Astrocyte (in vitro differentiated cells and primary cell): Measurements from ENCODE around the gene LRRC17. TPM values are rescaled to one million over a fixed set of nuclear protein-coding genes. Genes with fewer than 3 reads are reported as not detected.

Source experiments
- DNase-seq: peaks from one replicate; pipeline ENCODE4 v3.0.0-alpha.2; 2010; ENCODE audit warnings: low read depth
- FAIRE-seq: peaks from 2 replicates; lab custom pipeline; 2011; peaks lifted over from hg19 to GRCh38; lab: Jason Lieb, UNC
- H2AFZ ChIP-seq: 2 replicates; pipeline ENCODE4 v1.6.0; 2012; ENCODE audit warnings: low read depth, low read length, inconsistent platforms
- H3K27ac ChIP-seq: 2 replicates; pipeline ENCODE4 v1.5.1; 2011; ENCODE audit warnings: low read depth, low read length, inconsistent platforms
- H3K27me3 ChIP-seq: 2 replicates; pipeline ENCODE4 v1.6.0; 2011; ENCODE audit warnings: low read length, inconsistent platforms; ENCODE audit not compliant: insufficient read depth
- H3K36me3 ChIP-seq: 2 replicates; pipeline ENCODE4 v1.5.1; 2011; ENCODE audit warnings: low read length, inconsistent platforms; ENCODE audit not compliant: insufficient read depth
- H3K4me1 ChIP-seq: 2 replicates; pipeline ENCODE4 v1.5.1; 2011; ENCODE audit warnings: low read length, inconsistent platforms; ENCODE audit not compliant: insufficient read depth
- H3K4me2 ChIP-seq: 2 replicates; pipeline ENCODE4 v1.6.0; 2012; ENCODE audit warnings: low read length, inconsistent platforms
- H3K4me3 ChIP-seq: 2 replicates; pipeline ENCODE4 v1.5.1; 2011; ENCODE audit warnings: low read depth, mild to moderate bottlenecking, low read length, inconsistent platforms; ENCODE audit not compliant: insufficient read depth
- H3K79me2 ChIP-seq: 2 replicates; pipeline ENCODE4 v1.6.0; 2012; ENCODE audit warnings: mild to moderate bottlenecking, low read length, inconsistent platforms; ENCODE audit not compliant: insufficient read depth
- H3K9ac ChIP-seq: 2 replicates; pipeline ENCODE4 v1.6.0; 2012; ENCODE audit warnings: mild to moderate bottlenecking, low read length, inconsistent platforms
- H3K9me3 ChIP-seq: 2 replicates; pipeline ENCODE4 v1.5.1; 2012; ENCODE audit warnings: low read depth, mild to moderate bottlenecking, low read length, inconsistent platforms; ENCODE audit not compliant: insufficient read depth
- H4K20me1 ChIP-seq: 2 replicates; pipeline ENCODE4 v1.6.0; 2012; ENCODE audit warnings: low read length, inconsistent platforms; ENCODE audit not compliant: insufficient read depth
- H3K27ac Mint-ChIP-seq: one replicate; pipeline ENCODE4 v1.8.0; 2021; ENCODE audit warnings: mild to moderate bottlenecking, mixed read lengths; ENCODE audit not compliant: unreplicated experiment
- H3K27me3 Mint-ChIP-seq: one replicate; pipeline ENCODE4 v1.8.0; 2021; ENCODE audit warnings: low read depth, mixed read lengths; ENCODE audit not compliant: unreplicated experiment
- H3K36me3 Mint-ChIP-seq: one replicate; pipeline ENCODE4 v1.8.0; 2021; ENCODE audit warnings: low read depth, mixed read lengths; ENCODE audit not compliant: unreplicated experiment
- H3K4me1 Mint-ChIP-seq: one replicate; pipeline ENCODE4 v1.8.0; 2021; ENCODE audit warnings: low read depth, mixed read lengths; ENCODE audit not compliant: unreplicated experiment
- H3K4me3 Mint-ChIP-seq: one replicate; pipeline ENCODE4 v1.8.0; 2021; ENCODE audit warnings: mild to moderate bottlenecking, moderate library complexity, mixed read lengths; ENCODE audit not compliant: unreplicated experiment
- H3K9me3 Mint-ChIP-seq: one replicate; pipeline ENCODE4 v1.8.0; 2021; ENCODE audit warnings: mild to moderate bottlenecking, mixed read lengths; ENCODE audit not compliant: unreplicated experiment
- EZH2 ChIP-seq: IDR thresholded peaks from 2 replicates; pipeline ENCODE4 v1.6.1; 2012; ENCODE audit warnings: mild to moderate bottlenecking, low read length, inconsistent platforms; ENCODE audit not compliant: insufficient read depth
- total RNA-seq: library from RNA; stranded (reverse); gene quantifications from 2 replicates; pipeline ENCODE4 v1.2.1, GENCODE V29; 2021
- TF ChIP-seq, protein P1 (sequence below): IDR thresholded peaks from 2 replicates; pipeline ENCODE4 v1.5.1; 2011; ENCODE audit warnings: low read depth, mild to moderate bottlenecking, inconsistent platforms, low read length, moderate library complexity; ENCODE audit not compliant: insufficient read depth

Gene LRRC17
- total RNA-seq, 1 donor from 2014 or later, result 63.4 TPM

DNA sequence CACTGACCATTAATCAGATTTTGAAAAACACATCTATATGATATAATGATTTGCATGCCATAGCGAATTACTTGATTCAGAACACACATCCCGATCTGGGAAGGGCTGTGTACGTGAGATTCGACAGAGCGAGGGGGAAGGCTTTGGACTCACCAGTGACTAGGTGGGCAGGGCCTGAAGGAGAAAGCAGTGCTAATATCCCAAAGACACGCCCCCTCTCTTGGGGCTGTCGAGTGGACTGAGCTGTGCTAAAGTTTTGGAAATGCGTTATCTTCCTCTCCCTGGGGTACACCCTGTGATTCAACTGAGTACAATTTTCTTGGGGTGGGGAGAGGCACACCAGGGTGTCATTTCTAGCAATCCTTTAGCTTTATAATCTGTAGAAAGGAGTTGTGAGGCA is 1.8 kb downstream of the LRRC17 start:
- peak overlapping the region; percentile 87 for H3K4me2 ChIP-seq
- H3K36me3 ChIP-seq, result peaks cover 8% of the 10 kb centered on the region
- peak overlapping the region; percentile 87 for H3K27ac ChIP-seq
- no peak overlapping the region for H2AFZ ChIP-seq
- peak overlapping the region; percentile 87 for H3K4me3 Mint-ChIP-seq
- peaks cover 5% of the 10 kb centered on the region for H4K20me1 ChIP-seq
- H3K79me2 ChIP-seq, result peaks cover 65% of the 10 kb centered on the region
- H3K4me3 ChIP-seq, result peak overlapping the region; percentile 90
- H3K4me1 ChIP-seq, result peaks cover 40% of the 10 kb centered on the region
- peaks cover 4% of the 10 kb centered on the region for H3K36me3 Mint-ChIP-seq
- no peaks in the 10 kb centered on the region for H3K9me3 ChIP-seq
- H3K4me1 Mint-ChIP-seq, result peaks cover 28% of the 10 kb centered on the region
- peak overlapping the region; percentile 93 for H3K9ac ChIP-seq
- H3K27me3 Mint-ChIP-seq, result no peaks in the 10 kb centered on the region
- no peaks in the 10 kb centered on the region for H3K9me3 Mint-ChIP-seq
- no peak overlapping the region for H3K27ac Mint-ChIP-seq
- H3K27me3 ChIP-seq, result no peaks in the 10 kb centered on the region
- TF ChIP-seq, protein P1, sequence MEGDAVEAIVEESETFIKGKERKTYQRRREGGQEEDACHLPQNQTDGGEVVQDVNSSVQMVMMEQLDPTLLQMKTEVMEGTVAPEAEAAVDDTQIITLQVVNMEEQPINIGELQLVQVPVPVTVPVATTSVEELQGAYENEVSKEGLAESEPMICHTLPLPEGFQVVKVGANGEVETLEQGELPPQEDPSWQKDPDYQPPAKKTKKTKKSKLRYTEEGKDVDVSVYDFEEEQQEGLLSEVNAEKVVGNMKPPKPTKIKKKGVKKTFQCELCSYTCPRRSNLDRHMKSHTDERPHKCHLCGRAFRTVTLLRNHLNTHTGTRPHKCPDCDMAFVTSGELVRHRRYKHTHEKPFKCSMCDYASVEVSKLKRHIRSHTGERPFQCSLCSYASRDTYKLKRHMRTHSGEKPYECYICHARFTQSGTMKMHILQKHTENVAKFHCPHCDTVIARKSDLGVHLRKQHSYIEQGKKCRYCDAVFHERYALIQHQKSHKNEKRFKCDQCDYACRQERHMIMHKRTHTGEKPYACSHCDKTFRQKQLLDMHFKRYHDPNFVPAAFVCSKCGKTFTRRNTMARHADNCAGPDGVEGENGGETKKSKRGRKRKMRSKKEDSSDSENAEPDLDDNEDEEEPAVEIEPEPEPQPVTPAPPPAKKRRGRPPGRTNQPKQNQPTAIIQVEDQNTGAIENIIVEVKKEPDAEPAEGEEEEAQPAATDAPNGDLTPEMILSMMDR, result no peak
- TF ChIP-seq EZH2, result no peak
- DNase-seq, result peak; percentile 91
- FAIRE-seq, result no peak

DNA sequence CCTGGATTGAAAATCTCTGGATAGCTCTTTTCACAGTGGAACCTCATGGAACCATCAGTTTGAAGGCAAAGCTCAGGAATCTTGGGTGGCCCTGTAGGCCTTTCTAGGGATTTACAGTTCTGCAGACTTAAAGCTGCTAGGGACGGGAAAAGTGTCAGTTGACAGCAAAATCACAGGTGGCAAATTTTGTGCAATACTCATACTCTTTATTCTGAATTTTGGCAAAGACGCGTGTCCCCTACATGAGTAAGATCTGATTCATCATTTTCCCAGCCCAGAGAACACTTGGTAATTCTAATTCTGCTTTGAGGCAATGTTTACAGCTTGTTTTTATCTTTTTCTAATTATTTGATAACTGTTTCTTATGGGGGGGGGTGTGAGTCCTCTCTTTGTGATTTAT is 3.6 kb downstream of the LRRC17 start:
- Histone ChIP-seq H3K27ac (peak overlapping the region; percentile 80), H2AFZ (no peak overlapping the region), H4K20me1 (peaks cover 5% of the 10 kb centered on the region), H3K4me2 (peak overlapping the region; percentile 87), H3K4me1 (peaks cover 40% of the 10 kb centered on the region), H3K4me3 (peak overlapping the region; percentile 17), H3K36me3 (peaks cover 8% of the 10 kb centered on the region), H3K27me3 (no peaks in the 10 kb centered on the region), H3K9ac (peak overlapping the region; percentile 93), H3K79me2 (peaks cover 82% of the 10 kb centered on the region), H3K9me3 (no peaks in the 10 kb centered on the region)
- H3K36me3 Mint-ChIP-seq, result no peaks in the 10 kb centered on the region
- no peaks in the 10 kb centered on the region for H3K9me3 Mint-ChIP-seq
- FAIRE-seq, result peak; percentile 94
- H3K4me1 Mint-ChIP-seq, result peaks cover 28% of the 10 kb centered on the region
- H3K4me3 Mint-ChIP-seq, result no peak overlapping the region
- DNase-seq, result peak; percentile 89
- no peaks in the 10 kb centered on the region for H3K27me3 Mint-ChIP-seq
- no peak for TF ChIP-seq EZH2
- TF ChIP-seq, protein P1, result no peak
- H3K27ac Mint-ChIP-seq, result peak overlapping the region; percentile 45

DNA sequence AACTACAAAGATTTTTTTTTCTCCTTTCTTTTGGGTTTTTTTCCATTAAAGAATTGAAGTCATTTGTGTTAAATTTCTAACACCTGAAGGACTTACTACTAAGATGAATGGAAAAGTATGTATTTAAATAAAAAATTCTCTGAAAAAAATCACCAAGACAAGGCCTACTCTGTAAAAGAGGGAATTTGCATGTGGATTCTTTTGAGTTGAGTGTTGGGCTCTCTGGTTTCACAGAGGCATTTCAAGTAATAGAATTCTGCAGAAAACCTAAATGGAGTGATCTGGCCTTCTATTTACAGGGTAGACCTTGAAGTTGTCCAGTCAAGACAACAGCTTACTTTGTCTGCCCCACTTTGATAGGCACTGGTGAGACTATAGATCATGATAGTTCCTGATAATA is 4.1 kb downstream of the LRRC17 start:
- H3K4me3 ChIP-seq, result peak overlapping the region; percentile 20
- no peak overlapping the region for H2AFZ ChIP-seq
- H3K9ac ChIP-seq, result peak overlapping the region; percentile 93
- H3K4me3 Mint-ChIP-seq, result no peak overlapping the region
- H3K4me1 ChIP-seq, result peaks cover 40% of the 10 kb centered on the region
- peaks cover 5% of the 10 kb centered on the region for H4K20me1 ChIP-seq
- peaks cover 86% of the 10 kb centered on the region for H3K79me2 ChIP-seq
- no peaks in the 10 kb centered on the region for H3K36me3 Mint-ChIP-seq
- no peaks in the 10 kb centered on the region for H3K27me3 ChIP-seq
- no peaks in the 10 kb centered on the region for H3K27me3 Mint-ChIP-seq
- DNase-seq (peak; percentile 75), FAIRE-seq (no peak)
- H3K4me1 Mint-ChIP-seq, result peaks cover 28% of the 10 kb centered on the region
- H3K9me3 Mint-ChIP-seq, result no peaks in the 10 kb centered on the region
- H3K27ac Mint-ChIP-seq, result peak overlapping the region; percentile 45
- H3K4me2 ChIP-seq, result peak overlapping the region; percentile 87
- H3K36me3 ChIP-seq, result peaks cover 8% of the 10 kb centered on the region
- TF ChIP-seq, protein P1, result no peak
- TF ChIP-seq EZH2, result no peak
- peak overlapping the region; percentile 80 for H3K27ac ChIP-seq
- no peaks in the 10 kb centered on the region for H3K9me3 ChIP-seq
